H1 (cell line): Measurements from ENCODE around the gene MIEN1. TPM values are rescaled to one million over a fixed set of nuclear protein-coding genes. Genes with fewer than 3 reads are reported as not detected.

ENCODE experiments used
- ATF3 ChIP-seq: IDR thresholded peaks from 2 replicates; pipeline ENCODE4 v1.6.1; 2011; ENCODE audit warnings: low read depth, mild to moderate bottlenecking, low read length; ENCODE audit not compliant: insufficient read depth
- CHD2 ChIP-seq: IDR thresholded peaks from 2 replicates; pipeline ENCODE4 v1.6.1; 2012; ENCODE audit warnings: low read length, improper control_type of control experiment
- CHD7 ChIP-seq: fragments of 300-600 bp; sonication (generic); IDR thresholded peaks from 2 replicates; pipeline ENCODE4 v1.7.1; 2012; ENCODE audit warnings: low read length, moderate library complexity, mild to moderate bottlenecking, inconsistent platforms; ENCODE audit not compliant: insufficient replicate concordance
- CTBP2 ChIP-seq: IDR thresholded peaks from 2 replicates; pipeline ENCODE4 v1.7.0; 2011; ENCODE audit warnings: borderline replicate concordance, mild to moderate bottlenecking, moderate library complexity, mixed read lengths, low read length; ENCODE audit not compliant: insufficient read depth, insufficient read length
- HDAC6 ChIP-seq: IDR thresholded peaks from one replicate; pipeline ENCODE4 v1.7.1; 2012; ENCODE audit warnings: low read depth, mild to moderate bottlenecking, inconsistent platforms, low read length, moderate library complexity
- RFX5 ChIP-seq: IDR thresholded peaks from 2 replicates; pipeline ENCODE4 v1.6.1; 2011; ENCODE audit warnings: low read depth, low read length, improper control_type of control experiment, borderline replicate concordance
- RXRA ChIP-seq: IDR thresholded peaks from 2 replicates; pipeline ENCODE4 v1.6.1; 2011; ENCODE audit warnings: low read depth, mild to moderate bottlenecking, low read length, moderate library complexity; ENCODE audit not compliant: insufficient read depth
- TBP ChIP-seq: IDR thresholded peaks from 2 replicates; pipeline ENCODE4 v1.6.1; 2011; ENCODE audit warnings: low read depth, low read length, improper control_type of control experiment
- polyA plus RNA-seq, 7 experiments: library from polyadenylated mRNA; depleted of rRNA in 3 of 7; stranded (reverse) in 5 of 7; unstranded in 2 of 7; fragments of >200 nt in 5 of 7; fragments of 200-250 nt in 2 of 7; gene quantifications; 1 replicate in 5 of 7; 2 replicates in 1 of 7; 4 replicates in 1 of 7; pipeline versions ENCODE4 v1.2.1 to v1.2.3, GENCODE V29; 2011 to 2013; ENCODE audit warnings: missing spikeins in 2 of 7, mixed read lengths in 2 of 7
- total RNA-seq: library from RNA; stranded (reverse); fragmentation: NEBNext Ultra II Directional; extraction: Animal tissue kit (Norgen Biotek cat#: 25700); gene quantifications from 2 replicates; pipeline ENCODE4 v1.2.1, GENCODE V29; 2021

MIEN1 gene
- total and polyA plus RNA-seq, 2 of the 8 experiments (the other 6 are each of a cell fraction or from before 2014, with no cell fraction given) = 29.6 to 54.9 TPM

GRCh38 chr17:39700148-39700987 is 30.0 kb downstream of the MIEN1 start (continued):
- TF ChIP-seq ATF3 (no peak), TBP (no peak), CHD7 (no peak), RFX5 (no peak), RXRA (no peak), CHD2 (no peak), CTBP2 (no peak), HDAC6 (no peak)
